CD14-positive monocyte (primary cell): ENCODE results near the gene ASCC1. TPM values are rescaled to one million over a fixed set of nuclear protein-coding genes. Genes with fewer than 3 reads are reported as not detected.

Source experiments
- DNase-seq, 3 donors: peaks; one replicate each; pipeline ENCODE4 v3.0.0-alpha.2; 2011 to 2022
- H2AFZ ChIP-seq: 2 replicates; pipeline ENCODE4 v1.6.0; 2012; ENCODE audit warnings: mild to moderate bottlenecking, low read depth, low read length, inconsistent platforms; ENCODE audit not compliant: insufficient read depth, poor library complexity, severe bottlenecking
- H3K27ac ChIP-seq, 2 donors: 1 replicate in 1 of 2; 2 replicates in 1 of 2; pipeline ENCODE4 v1.5.1; 2012 to 2013; ENCODE audit warnings: low read length in 2 of 2, control low read depth in 1 of 2, inconsistent platforms in 1 of 2, low read depth in 1 of 2, mild to moderate bottlenecking in 1 of 2
- H3K27me3 ChIP-seq, 2 donors: one replicate each; pipeline versions ENCODE4 v1.6.0 to v1.6.1; 2011 to 2013; ENCODE audit warnings: low read length in 2 of 2; ENCODE audit not compliant: control insufficient read depth in 2 of 2, insufficient read depth in 2 of 2
- H3K36me3 ChIP-seq, 2 donors: replicated peaks in 1 of 2; 1 replicate in 1 of 2; 2 replicates in 1 of 2; pipeline versions ENCODE4 v1.5.1 to v1.6.1; 2012 to 2013; ENCODE audit warnings: low read length in 2 of 2, control low read depth in 1 of 2, inconsistent platforms in 1 of 2, mild to moderate bottlenecking in 1 of 2; ENCODE audit not compliant: insufficient read depth in 2 of 2, control insufficient read depth in 1 of 2
- H3K4me1 ChIP-seq, 2 donors: 1 replicate in 1 of 2; 2 replicates in 1 of 2; pipeline versions ENCODE4 v1.5.1 to v1.6.1; 2012 to 2013; ENCODE audit warnings: low read length in 2 of 2, control low read depth in 1 of 2, inconsistent platforms in 1 of 2, mild to moderate bottlenecking in 1 of 2, moderate library complexity in 1 of 2; ENCODE audit not compliant: insufficient read depth in 2 of 2, control insufficient read depth in 1 of 2
- H3K4me2 ChIP-seq: replicated peaks from 2 replicates; pipeline ENCODE3; 2012; ENCODE audit warnings: low read length, moderate library complexity, mild to moderate bottlenecking; ENCODE audit not compliant: poor library complexity, severe bottlenecking; ENCODE audit errors: extremely low read depth
- H3K4me3 ChIP-seq, 3 experiments: fragments of 200-600 bp in 1 of 3; sonication (generic) in 1 of 3; replicated peaks in 1 of 3; 1 replicate in 2 of 3; 2 replicates in 1 of 3; pipeline ENCODE4 v1.5.1; 2011 to 2013; ENCODE audit warnings: low read length in 3 of 3, mild to moderate bottlenecking in 3 of 3, control low read depth in 2 of 3, low read depth in 2 of 3, inconsistent platforms in 1 of 3, moderate library complexity in 1 of 3
- H3K79me2 ChIP-seq: 2 replicates; pipeline ENCODE4 v1.6.0; 2012; ENCODE audit warnings: mild to moderate bottlenecking, control low read depth, inconsistent platforms, low read length, moderate library complexity; ENCODE audit not compliant: insufficient read depth
- H3K9ac ChIP-seq: 2 replicates; pipeline ENCODE4 v1.6.0; 2017; ENCODE audit warnings: low read length, mild to moderate bottlenecking; ENCODE audit not compliant: insufficient read depth, poor library complexity, severe bottlenecking
- H3K9me3 ChIP-seq, 2 donors: replicated peaks in 1 of 2; 1 replicate in 1 of 2; 2 replicates in 1 of 2; pipeline versions ENCODE4 v1.5.1 to v1.6.1; 2012 to 2013; ENCODE audit warnings: low read length in 2 of 2, control low read depth in 1 of 2; ENCODE audit not compliant: control insufficient read depth in 1 of 2, insufficient read depth in 1 of 2
- H4K20me1 ChIP-seq: 2 replicates; pipeline ENCODE4 v1.6.0; 2012; ENCODE audit warnings: mild to moderate bottlenecking, low read length, control low read depth, moderate library complexity; ENCODE audit not compliant: insufficient read depth
- H3K27ac Mint-ChIP-seq, 7 donors: one replicate each; pipeline ENCODE4 v1.8.0; 2020; ENCODE audit warnings: mild to moderate bottlenecking in 7 of 7, mixed read lengths in 7 of 7, moderate library complexity in 6 of 7, inconsistent platforms in 2 of 7
- H3K27me3 Mint-ChIP-seq, 3 donors: one replicate each; pipeline ENCODE4 v1.8.0; 2021 to 2022; ENCODE audit warnings: low read depth in 3 of 3, mild to moderate bottlenecking in 3 of 3, mixed read lengths in 3 of 3, moderate library complexity in 3 of 3, inconsistent platforms in 1 of 3
- H3K36me3 Mint-ChIP-seq, 2 donors: one replicate each; pipeline ENCODE4 v1.8.0; 2020; ENCODE audit warnings: mixed read lengths in 2 of 2, inconsistent platforms in 1 of 2, mild to moderate bottlenecking in 1 of 2
- H3K4me1 Mint-ChIP-seq: one replicate; pipeline ENCODE4 v1.8.0; 2020; ENCODE audit warnings: mild to moderate bottlenecking, mixed read lengths
- H3K4me3 Mint-ChIP-seq, 2 donors: one replicate each; pipeline ENCODE4 v1.8.0; 2020; ENCODE audit warnings: mild to moderate bottlenecking in 2 of 2, mixed read lengths in 2 of 2, moderate library complexity in 1 of 2
- H3K9me3 Mint-ChIP-seq, 7 donors: one replicate each; pipeline ENCODE4 v1.8.0; 2020 to 2022; ENCODE audit warnings: mixed read lengths in 7 of 7, mild to moderate bottlenecking in 6 of 7, moderate library complexity in 6 of 7, inconsistent platforms in 2 of 7
- WGBS: methylation state at CpG from one replicate; pipeline ENCODE4 v1.1.5; 2013; ENCODE audit warnings: missing lambda C conversion rate; ENCODE audit not compliant: insufficient coverage; 5-methylcytosine and 5-hydroxymethylcytosine counted together
- intact Hi-C, 2 donors: fragments of 100-400 bp; cut with micrococcal nuclease; formaldehyde crosslinking; loops; one replicate each; pipeline versions ENCODE4 v1.15.0 to v1.15.1; 2023
- polyA plus RNA-seq, 3 donors: library from polyadenylated mRNA; depleted of rRNA in 1 of 3; unstranded in 2 of 3; stranded (reverse) in 1 of 3; fragments of 300-500 nt in 2 of 3; fragments of >200 nt in 1 of 3; fragmentation: Illumina TruSeq in 2 of 3; gene quantifications; 1 replicate in 2 of 3; 2 replicates in 1 of 3; pipeline ENCODE4 v1.2.3, GENCODE V29; 2012 to 2021
- TF ChIP-seq, protein P1 (sequence below): fragments of 200-600 bp; IDR thresholded peaks from one replicate; pipeline ENCODE4 v1.8.0; 2022; ENCODE audit warnings: antibody characterized with exemption, mild to moderate bottlenecking

The ASCC1 gene
- polyA plus RNA-seq, 3 donors = 8.2 to 20.9 (median 17.9) TPM

DNA sequence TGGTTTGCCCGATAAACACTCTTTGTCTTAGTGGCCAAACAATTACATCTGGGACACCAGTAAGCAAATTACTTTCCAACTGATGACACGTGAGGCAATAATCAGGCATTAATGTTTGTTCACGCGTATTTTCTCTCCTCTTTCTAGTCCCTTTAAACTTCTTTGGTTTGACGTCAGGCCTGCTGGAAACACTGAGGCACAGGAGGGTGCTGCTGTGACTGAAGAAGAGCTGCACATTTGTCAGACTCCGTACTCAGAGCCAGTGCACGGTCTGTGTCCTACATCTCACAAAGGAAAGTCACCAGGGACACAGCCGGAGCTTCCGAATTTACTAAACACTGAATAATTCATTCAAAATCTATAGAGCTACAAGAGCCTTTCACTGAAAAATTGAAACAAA is 57.9 kb downstream of the ASCC1 start:
- Mint-ChIP-seq H3K27me3 (no peaks in the 10 kb centered on the region), H3K27ac (peak overlapping the region in 1 of 7 donors; percentile 26), H3K9me3 (peaks cover 0 to 2% (median 0%) of the 10 kb centered on the region in 7 donors), H3K4me3 (no peak overlapping the region), H3K4me1 (peaks cover 6% of the 10 kb centered on the region), H3K36me3 (peaks cover 38 to 39% of the 10 kb centered on the region in 2 donors)
- Histone ChIP-seq H3K9me3 (no peaks in the 10 kb centered on the region), H3K27me3 (no peaks in the 10 kb centered on the region), H3K4me3 (no peak overlapping the region), H2AFZ (no peak overlapping the region), H3K36me3 (peaks cover 3 to 29% of the 10 kb centered on the region in 2 donors), H3K27ac (no peak overlapping the region), H3K79me2 (no peaks in the 10 kb centered on the region), H4K20me1 (no peaks in the 10 kb centered on the region), H3K9ac (no peak overlapping the region), H3K4me2 (no peak overlapping the region), H3K4me1 (peaks cover 6% of the 10 kb centered on the region in 2 donors)
- intact Hi-C loops = no loop called here
- WGBS = 96% methylated on average over 7 of the region's 9 CpGs
- no peak for DNase-seq
- TF ChIP-seq, protein P1, sequence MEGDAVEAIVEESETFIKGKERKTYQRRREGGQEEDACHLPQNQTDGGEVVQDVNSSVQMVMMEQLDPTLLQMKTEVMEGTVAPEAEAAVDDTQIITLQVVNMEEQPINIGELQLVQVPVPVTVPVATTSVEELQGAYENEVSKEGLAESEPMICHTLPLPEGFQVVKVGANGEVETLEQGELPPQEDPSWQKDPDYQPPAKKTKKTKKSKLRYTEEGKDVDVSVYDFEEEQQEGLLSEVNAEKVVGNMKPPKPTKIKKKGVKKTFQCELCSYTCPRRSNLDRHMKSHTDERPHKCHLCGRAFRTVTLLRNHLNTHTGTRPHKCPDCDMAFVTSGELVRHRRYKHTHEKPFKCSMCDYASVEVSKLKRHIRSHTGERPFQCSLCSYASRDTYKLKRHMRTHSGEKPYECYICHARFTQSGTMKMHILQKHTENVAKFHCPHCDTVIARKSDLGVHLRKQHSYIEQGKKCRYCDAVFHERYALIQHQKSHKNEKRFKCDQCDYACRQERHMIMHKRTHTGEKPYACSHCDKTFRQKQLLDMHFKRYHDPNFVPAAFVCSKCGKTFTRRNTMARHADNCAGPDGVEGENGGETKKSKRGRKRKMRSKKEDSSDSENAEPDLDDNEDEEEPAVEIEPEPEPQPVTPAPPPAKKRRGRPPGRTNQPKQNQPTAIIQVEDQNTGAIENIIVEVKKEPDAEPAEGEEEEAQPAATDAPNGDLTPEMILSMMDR = no peak

DNA sequence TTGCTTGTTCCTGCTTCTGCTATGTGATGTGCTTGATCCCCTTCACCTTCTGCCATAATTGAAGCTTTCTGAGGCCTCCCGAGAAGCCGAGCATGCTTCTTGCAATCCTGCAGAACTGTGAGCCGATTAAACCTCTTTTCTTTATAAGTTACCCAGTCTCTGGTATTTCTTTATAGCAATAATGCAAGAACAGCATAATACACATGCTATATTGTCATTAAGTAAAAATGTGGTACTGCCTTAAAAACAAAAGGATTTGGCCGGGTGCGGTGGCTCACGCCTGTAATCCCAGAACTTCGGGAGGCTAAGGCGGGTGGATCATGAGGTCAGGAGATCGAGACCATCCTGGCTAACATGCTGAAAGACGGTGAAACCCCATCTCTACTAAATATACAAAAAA is 59.9 kb downstream of the ASCC1 start:
- Histone ChIP-seq H4K20me1 (no peaks in the 10 kb centered on the region), H2AFZ (no peak overlapping the region), H3K4me3 (no peak overlapping the region), H3K9me3 (no peaks in the 10 kb centered on the region), H3K79me2 (no peaks in the 10 kb centered on the region), H3K4me2 (no peak overlapping the region), H3K27ac (no peak overlapping the region), H3K4me1 (no peaks in the 10 kb centered on the region), H3K27me3 (no peaks in the 10 kb centered on the region), H3K36me3 (peaks cover 3 to 27% of the 10 kb centered on the region in 2 donors), H3K9ac (no peak overlapping the region)
- H3K9me3 Mint-ChIP-seq = peaks cover 0 to 5% (median 0%) of the 10 kb centered on the region in 7 donors
- H3K4me3 Mint-ChIP-seq = no peak overlapping the region
- TF ChIP-seq, protein P1 = no peak
- no peak for DNase-seq
- H3K36me3 Mint-ChIP-seq = peaks cover 37 to 47% of the 10 kb centered on the region in 2 donors
- WGBS = no CpG with 5 or more reads among the region's 10 CpGs
- no peaks in the 10 kb centered on the region for H3K27me3 Mint-ChIP-seq
- intact Hi-C loops = no loop called here
- H3K27ac Mint-ChIP-seq = no peak overlapping the region
- no peaks in the 10 kb centered on the region for H3K4me1 Mint-ChIP-seq
